NCI-H226 (cell line): ENCODE data around the gene NKAIN2.
"Not testable (repeated sequence)": the region's sequence is repeated elsewhere in the genome, so short reads cannot be mapped to it uniquely, and the experiment has no call there.

Source experiments
- DNase-seq: peaks from one replicate; pipeline ENCODE4 v3.0.0-alpha.2; 2015

The NKAIN2 gene

DNA sequence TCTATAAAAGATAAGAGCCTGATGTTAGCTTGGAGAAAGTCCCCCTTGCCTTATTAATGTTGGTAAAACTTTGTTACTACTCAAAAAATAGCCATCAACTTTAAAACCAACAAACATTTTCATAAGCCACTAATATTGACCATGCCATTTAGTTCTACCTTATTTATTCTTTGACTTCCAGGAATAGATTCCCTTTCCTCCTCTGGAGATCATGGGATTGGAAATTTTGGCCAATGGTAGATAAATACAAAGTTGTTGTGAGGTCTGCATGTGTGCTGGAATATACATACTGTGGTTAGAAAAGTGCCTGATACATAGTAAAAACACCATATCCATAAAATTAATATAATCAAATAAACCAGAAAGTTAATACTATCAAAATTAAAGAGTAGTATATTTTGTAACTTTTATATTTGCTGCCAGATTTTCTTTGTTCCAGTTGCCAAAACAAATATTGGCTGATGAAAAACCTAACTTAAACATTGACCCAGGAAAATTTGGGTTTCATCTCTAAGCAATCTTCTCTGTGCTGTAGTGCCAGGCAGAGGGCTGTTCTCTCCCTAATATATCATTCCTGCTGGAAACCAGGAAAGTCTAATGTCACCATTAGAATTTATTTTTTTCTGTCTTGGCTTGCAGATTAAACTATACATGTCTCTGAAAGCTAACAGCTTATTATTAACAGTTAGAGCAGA, 169.1 kb downstream of the NKAIN2 start:
- no peak for DNase-seq

- DNase-seq, result no peak
These were observed 176.6 kb downstream of the NKAIN2 start for GRCh38 chr6:123980311-123980710.

DNA sequence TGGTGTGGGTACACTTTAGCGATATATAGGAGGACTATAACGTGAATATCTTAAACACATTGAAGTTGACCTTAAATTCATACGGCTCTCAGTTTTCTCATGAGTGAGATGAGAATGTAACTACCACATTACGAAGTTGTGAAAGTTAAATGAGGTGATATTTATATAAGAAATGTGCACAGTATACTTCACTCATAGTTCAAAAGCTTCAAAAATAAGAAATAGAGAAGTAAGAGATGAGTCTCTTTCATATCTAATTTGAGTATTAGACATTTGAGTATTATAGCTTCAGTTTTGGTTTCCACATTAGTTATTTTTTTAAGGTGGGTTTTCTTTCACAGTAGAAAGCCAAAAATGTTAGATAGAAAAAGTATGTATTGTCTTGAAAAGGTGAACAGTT, 183.3 kb downstream of the NKAIN2 start:
- DNase-seq, result no peak

- DNase-seq, result not testable (repeated sequence)
These were observed 186.3 kb downstream of the NKAIN2 start for GRCh38 chr6:123989918-123990317.

- no peak for DNase-seq
These were observed 186.7 kb downstream of the NKAIN2 start for GRCh38 chr6:123990376-123990775.

DNA sequence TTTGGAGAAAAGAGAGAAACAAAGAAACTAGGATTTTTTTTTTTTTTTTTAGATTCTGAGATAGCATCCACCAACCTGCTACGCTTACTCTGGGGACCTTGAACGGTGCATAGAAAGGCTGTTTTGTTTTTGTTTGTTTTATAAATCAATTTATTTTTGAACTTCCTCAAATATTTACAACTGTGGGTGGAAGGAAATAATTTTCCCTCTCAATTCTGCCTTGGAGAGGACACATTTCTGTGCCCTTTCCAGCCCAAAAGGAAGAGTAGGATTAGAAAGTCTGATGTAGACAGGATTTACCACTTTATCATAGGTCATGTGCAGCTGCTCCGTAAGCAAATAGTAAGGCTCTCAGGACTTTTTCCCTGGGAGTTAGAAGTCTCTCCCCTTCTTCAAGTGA, 190.5 kb downstream of the NKAIN2 start:
- no peak for DNase-seq

DNA sequence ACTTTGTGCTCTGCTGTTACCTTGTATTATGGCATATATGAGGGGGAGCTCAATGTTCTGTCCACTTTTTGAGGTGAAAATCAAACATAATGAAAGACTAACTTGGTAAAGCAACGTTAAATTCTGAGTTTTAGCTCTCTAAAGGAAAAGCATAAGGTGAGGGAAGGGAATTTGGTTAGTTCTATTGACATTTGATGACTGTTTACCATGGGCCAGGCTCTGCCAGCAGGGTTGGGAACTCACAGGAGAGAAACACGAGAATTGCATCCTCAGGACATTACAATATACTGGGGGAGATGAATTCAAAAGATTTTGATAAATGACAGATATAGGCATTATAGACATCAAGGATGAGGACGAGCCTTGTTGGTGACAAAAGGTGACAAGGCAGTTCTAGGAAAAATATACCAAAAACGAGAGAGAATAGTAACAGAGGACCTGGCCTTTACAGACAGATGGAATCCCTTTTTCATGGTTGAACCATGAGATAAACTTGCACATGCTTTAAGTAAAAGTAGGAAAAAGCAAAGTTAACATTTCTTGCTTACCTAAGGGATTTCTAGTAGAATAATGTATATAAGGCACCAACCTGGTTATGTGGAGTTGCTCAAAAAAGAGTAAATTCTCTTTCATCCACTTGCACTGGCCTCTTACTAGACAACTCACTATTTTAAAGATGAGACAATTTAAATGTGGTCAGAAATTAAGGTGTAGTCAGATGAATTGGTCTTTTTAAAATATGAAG, 191.4 kb downstream of the NKAIN2 start:
- no peak for DNase-seq

DNA sequence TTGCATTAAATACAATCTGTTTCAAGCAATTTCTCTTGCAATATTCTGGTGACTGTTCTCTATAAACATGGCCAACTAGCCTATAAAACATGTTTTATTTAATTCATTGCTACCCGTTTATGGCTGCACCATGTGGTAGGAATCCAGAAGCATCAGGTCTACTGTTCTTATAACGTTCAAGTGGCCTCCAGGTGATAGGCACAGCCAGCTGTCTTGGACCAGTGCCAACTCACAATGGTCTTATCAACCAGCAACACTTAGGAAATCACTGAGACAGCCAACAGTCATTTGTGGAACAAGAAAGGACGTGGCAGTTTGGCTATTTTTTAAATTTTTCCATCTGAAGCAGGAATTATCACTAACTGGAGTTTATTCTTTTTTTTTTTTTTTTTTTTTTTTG, 193.6 kb downstream of the NKAIN2 start:
- DNase-seq, result no peak

DNA sequence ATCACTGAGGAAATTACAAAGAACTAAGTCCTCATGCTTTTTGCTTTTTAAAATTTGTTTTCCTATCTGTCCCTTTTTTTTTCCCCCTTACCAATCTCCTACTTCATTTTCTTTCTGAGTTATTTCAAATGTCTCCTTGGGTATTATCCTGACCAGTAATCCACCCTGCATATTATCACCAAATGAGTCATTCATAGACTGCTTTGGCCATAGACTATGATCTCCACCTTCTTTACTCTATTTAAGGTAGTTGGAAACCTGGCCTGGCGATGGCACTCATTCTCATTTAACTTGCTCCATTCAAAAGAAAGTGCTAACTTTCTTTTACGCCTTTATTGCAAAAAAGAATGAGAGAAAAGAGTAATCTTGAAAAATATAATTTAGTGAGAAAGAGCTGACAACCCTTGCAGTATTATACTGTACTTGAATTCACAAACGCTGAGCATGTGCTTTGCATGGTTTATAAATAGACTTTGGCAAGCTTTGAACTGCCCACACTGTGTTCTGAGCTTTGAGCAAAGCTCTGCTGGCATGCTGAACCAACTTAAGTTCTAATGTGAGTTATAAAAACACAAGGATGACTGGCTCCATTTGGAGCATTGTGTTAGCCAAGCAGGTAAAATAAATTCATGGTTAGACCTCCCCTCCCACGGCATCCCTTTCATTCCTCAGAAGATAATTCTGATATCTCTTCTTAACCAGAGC, 198.9 kb downstream of the NKAIN2 start:
- peak; percentile 9 for DNase-seq

- no peak for DNase-seq
These were observed 203.6 kb downstream of the NKAIN2 start for GRCh38 chr6:124007266-124007665.

GRCh38 chr6:124008000-124008987, 204.6 kb downstream of the NKAIN2 start:
- no peak for DNase-seq

- DNase-seq, result no peak
These were observed 205.5 kb downstream of the NKAIN2 start for GRCh38 chr6:124008988-124009765.

DNA sequence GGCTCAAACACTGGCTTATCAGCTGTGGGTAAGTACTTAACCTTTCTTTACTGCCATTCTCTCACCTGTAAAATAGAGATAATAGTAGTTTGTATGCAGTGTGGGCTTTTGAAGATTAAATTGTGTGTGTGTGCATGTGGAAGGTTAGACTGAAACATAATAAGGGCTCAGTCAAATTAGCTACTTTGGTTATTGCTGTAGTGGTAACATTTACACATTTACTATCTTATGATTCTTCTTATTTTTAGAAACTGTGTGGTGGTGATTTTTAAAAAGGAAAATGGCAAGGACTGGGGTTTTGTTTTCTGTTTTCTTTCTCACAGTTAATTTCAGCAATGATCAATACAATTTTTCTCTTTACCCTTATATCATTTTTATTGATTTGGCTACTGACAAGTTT, 206.9 kb downstream of the NKAIN2 start:
- DNase-seq, result no peak

DNA sequence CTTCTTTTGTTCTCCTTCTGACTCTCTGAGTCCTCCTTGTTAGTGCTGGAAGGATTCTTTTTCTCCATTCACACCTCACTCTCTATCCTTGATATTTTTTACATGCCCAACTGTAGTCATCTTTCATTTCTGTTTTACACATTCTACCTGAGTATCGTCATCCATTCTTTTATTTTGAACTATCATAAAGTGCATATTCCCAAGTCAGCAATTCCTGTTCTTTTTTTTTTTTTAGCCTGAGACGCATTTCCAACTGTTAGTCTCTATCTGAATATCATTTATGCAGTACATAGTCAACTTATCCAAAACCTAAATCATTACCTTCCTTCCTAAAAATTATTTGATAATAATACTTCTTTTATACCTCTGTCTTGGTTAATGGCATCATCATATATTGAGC, 207.5 kb downstream of the NKAIN2 start:
- no peak for DNase-seq

DNA sequence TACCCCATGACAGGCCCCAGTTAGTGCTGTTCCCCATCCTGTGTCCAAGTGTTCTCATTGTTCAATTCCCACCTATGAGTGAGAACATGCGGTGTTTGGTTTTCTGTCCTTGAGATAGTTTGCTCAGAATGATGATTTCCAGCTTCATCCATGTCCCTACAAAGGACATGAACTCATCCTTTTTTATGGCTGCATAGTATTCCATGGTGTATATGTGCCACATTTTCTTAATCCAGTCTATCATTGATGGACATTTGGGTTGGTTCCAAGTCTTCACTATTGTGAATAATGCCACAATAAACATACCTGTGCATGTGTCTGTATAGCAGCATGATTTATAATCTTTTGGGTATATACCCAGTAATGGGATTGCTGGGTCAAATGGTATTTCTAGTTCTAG, 218.4 kb downstream of the NKAIN2 start:
- not testable (repeated sequence) for DNase-seq

DNA sequence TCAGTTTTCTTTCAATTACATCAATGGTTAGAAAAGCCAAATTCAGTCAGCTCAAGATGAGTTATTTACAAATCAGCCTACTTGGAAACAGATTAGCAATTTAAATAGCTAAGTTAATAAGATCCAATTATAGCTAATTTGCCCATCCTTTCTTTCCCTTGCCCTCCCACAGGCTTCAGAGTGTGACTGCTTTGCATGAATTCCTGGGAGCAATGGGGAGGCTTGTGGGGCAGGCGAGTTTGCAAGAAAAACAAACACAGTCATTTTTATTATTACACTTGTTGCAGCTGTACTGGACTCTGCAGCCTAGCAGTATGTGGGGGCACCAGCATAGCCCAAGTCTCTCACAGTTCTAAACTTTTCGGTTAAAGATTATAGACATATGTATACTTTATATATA, 219.0 kb downstream of the NKAIN2 start:
- DNase-seq, result no peak

DNA sequence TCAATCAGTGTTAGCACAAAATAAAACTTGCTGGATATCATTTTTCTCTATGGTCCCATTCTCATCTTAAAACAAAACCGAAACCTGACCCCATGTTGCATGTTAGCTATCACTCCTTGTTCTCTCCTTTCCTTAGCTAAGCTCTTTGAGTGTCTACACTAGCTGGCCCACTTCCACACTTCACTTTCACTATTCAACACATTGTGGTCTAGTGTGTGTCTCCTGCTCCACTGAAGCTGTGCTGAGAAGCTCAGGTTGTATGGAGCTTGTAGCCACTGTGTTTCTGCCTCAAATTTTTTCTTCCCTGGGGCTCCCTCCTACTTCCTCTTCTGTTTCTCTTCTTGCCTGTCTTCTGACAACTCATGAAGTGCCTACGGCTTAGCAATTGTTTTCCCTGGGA, 223.0 kb downstream of the NKAIN2 start:
- no peak for DNase-seq

DNA sequence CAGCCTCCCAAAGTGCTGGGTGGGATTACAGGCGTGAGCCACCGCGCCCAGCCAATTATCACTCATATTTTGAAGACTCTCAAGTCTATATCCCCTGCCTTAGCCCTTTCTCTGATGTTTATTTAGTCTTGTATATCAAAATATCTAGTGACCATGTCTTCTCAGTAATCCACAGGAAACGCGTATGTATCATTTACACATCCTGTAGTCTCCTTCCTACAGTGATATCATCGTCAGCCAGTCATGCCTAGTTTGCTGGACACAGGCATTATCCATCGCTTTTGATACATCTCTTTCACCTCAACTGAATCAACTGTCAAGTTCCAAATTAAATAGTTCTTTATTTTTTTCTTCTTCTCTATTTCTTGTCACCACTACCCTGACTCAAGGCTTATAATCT, 223.7 kb downstream of the NKAIN2 start:
- DNase-seq, result no peak

DNA sequence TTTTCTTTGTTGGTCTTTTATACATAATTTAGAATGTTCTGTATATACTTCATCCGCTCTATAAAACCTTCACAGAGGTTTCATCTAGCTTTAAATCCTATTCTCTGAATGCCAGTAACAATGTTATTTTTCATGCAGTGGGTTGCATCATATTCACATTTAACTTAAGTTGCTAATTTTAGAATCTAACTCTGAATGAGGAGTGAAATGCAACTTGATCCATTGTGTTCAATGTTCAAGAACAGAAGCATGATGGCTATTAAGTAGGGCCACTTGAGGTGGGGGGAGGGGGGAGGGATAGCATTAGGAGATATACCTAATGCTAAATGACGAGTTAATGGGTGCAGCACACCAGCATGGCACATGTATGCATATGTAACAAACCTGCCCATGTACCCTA, 224.5 kb downstream of the NKAIN2 start:
- DNase-seq, result no peak

GRCh38 chr6:124029567-124029966, 225.9 kb downstream of the NKAIN2 start:
- DNase-seq, result no peak

GRCh38 chr6:124033501-124033900, 229.8 kb downstream of the NKAIN2 start:
- no peak for DNase-seq

- DNase-seq, result no peak
These were observed 232.7 kb downstream of the NKAIN2 start for GRCh38 chr6:124036384-124036783.
